Neuronal stem cell (in vitro differentiated cells): ENCODE data around the gene TERB2.
"Not testable (repeated sequence)": the region's sequence is repeated elsewhere in the genome, so short reads cannot be mapped to it uniquely, and the experiment has no call there.

Experiments
- DNase-seq: peaks from one replicate; pipeline ENCODE4 v3.0.0-alpha.2; 2013; ENCODE audit warnings: low spot score
- H2AFZ ChIP-seq: one replicate; pipeline ENCODE4 v1.6.1; 2013; ENCODE audit warnings: mild to moderate bottlenecking, low read length, inconsistent platforms
- H2AK5ac ChIP-seq: 2 replicates; pipeline ENCODE4 v1.6.1; 2013; ENCODE audit warnings: low read depth, mild to moderate bottlenecking, inconsistent platforms, low read length, moderate library complexity, mixed read lengths
- H2BK120ac ChIP-seq: 2 replicates; pipeline ENCODE4 v1.6.1; 2013; ENCODE audit warnings: low read depth, mild to moderate bottlenecking, inconsistent platforms, low read length, moderate library complexity, mixed read lengths
- H2BK12ac ChIP-seq: one replicate; pipeline ENCODE4 v1.6.1; 2013; ENCODE audit warnings: low read length, inconsistent platforms
- H2BK15ac ChIP-seq: 2 replicates; pipeline ENCODE4 v1.6.1; 2013; ENCODE audit warnings: mild to moderate bottlenecking, low read length, inconsistent platforms, mixed read lengths
- H2BK5ac ChIP-seq: one replicate; pipeline ENCODE4 v1.6.1; 2013; ENCODE audit warnings: inconsistent platforms, mild to moderate bottlenecking, low read length, moderate library complexity
- H3K14ac ChIP-seq: one replicate; pipeline ENCODE4 v1.6.1; 2013; ENCODE audit warnings: low read length, inconsistent platforms
- H3K18ac ChIP-seq: 2 replicates; pipeline ENCODE4 v1.6.1; 2013; ENCODE audit warnings: low read length, inconsistent platforms
- H3K23ac ChIP-seq: 2 replicates; pipeline ENCODE4 v1.6.1; 2013; ENCODE audit warnings: low read depth, mild to moderate bottlenecking, mixed read lengths, low read length, inconsistent platforms; ENCODE audit not compliant: poor library complexity
- H3K27ac ChIP-seq: replicated peaks from 3 replicates; pipeline ENCODE4 v1.5.1; 2013; ENCODE audit warnings: low read length, inconsistent platforms
- H3K27me3 ChIP-seq, 3 experiments: 2 replicates each; pipeline ENCODE4 v1.6.1; 2013; ENCODE audit warnings: low read length in 3 of 3, mild to moderate bottlenecking in 2 of 3, inconsistent platforms in 1 of 3, low read depth in 1 of 3, mixed read lengths in 1 of 3, moderate library complexity in 1 of 3; ENCODE audit not compliant: control insufficient read depth in 3 of 3, insufficient read depth in 3 of 3
- H3K36me3 ChIP-seq, 2 donors: replicated peaks in 1 of 2; 2 replicates each; pipeline ENCODE4 v1.6.1; 2013; ENCODE audit warnings: low read length in 2 of 2; ENCODE audit not compliant: control insufficient read depth in 2 of 2, insufficient read depth in 2 of 2
- H3K4ac ChIP-seq: 2 replicates; pipeline ENCODE4 v1.6.1; 2013; ENCODE audit warnings: inconsistent platforms, mild to moderate bottlenecking, low read length, moderate library complexity
- H3K4me1 ChIP-seq, 2 donors: 1 replicate in 1 of 2; 2 replicates in 1 of 2; pipeline ENCODE4 v1.6.1; 2013; ENCODE audit warnings: low read length in 2 of 2, low read depth in 1 of 2; ENCODE audit not compliant: control insufficient read depth in 2 of 2, insufficient read depth in 1 of 2
- H3K4me2 ChIP-seq: one replicate; pipeline ENCODE4 v1.6.1; 2013; ENCODE audit warnings: mild to moderate bottlenecking, low read length, inconsistent platforms; ENCODE audit not compliant: insufficient read depth, poor library complexity, severe bottlenecking
- H3K4me3 ChIP-seq, 2 donors: 2 replicates each; pipeline ENCODE4 v1.5.1; 2013; ENCODE audit warnings: low read length in 2 of 2, mild to moderate bottlenecking in 2 of 2, inconsistent platforms in 1 of 2, moderate library complexity in 1 of 2
- H3K79me1 ChIP-seq: one replicate; pipeline ENCODE4 v1.6.1; 2013; ENCODE audit warnings: low read depth, mild to moderate bottlenecking, inconsistent platforms, low read length, moderate library complexity
- H3K9ac ChIP-seq: one replicate; pipeline ENCODE4 v1.6.1; 2013; ENCODE audit warnings: mild to moderate bottlenecking, low read depth, low read length, inconsistent platforms; ENCODE audit not compliant: poor library complexity
- H3K9me3 ChIP-seq, 2 donors: replicated peaks in 1 of 2; 2 replicates each; pipeline versions ENCODE3 to v1.6.1; 2013; ENCODE audit warnings: low read length in 2 of 2, mild to moderate bottlenecking in 2 of 2, inconsistent platforms in 1 of 2, low read depth in 1 of 2, mixed read lengths in 1 of 2, moderate library complexity in 1 of 2; ENCODE audit not compliant: control insufficient read depth in 2 of 2, insufficient read depth in 1 of 2
- H4K8ac ChIP-seq: one replicate; pipeline ENCODE4 v1.6.1; 2013; ENCODE audit warnings: low read depth, mild to moderate bottlenecking, inconsistent platforms, low read length, moderate library complexity
- H4K91ac ChIP-seq: one replicate; pipeline ENCODE4 v1.6.1; 2013; ENCODE audit warnings: low read length, low read depth, mild to moderate bottlenecking, inconsistent platforms; ENCODE audit not compliant: poor library complexity
- WGBS, 2 donors: extraction: QIAGEN DNeasy Blood & Tissue Kit; methylation state at CpG; one replicate each; pipeline ENCODE4 v1.1.7; 2013; ENCODE audit warnings: missing lambda C conversion rate in 2 of 2, mixed read lengths in 1 of 2; ENCODE audit not compliant: insufficient read length in 2 of 2, insufficient replicate concordance in 1 of 2; ENCODE audit errors: extremely low coverage in 2 of 2; 5-methylcytosine and 5-hydroxymethylcytosine counted together

Gene TERB2

DNA sequence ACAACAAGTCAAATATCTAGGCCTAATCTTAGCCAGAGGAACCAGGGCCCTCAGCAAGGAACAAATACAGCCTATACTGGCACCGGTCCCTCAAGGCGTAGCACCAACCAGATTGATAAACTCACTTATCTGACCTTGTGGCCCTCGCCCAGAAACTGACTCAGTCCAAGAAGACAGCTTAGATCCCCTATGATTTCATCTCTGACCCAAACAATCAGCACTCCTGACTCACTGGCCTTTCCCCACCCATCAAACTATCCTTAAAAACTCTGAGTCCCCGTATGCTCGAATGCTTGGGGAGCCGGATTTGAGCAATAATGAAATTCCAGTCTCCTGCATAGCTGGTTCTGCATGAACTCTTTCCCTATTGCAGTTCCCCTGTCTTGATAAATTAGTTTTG lies 64.9 kb downstream of the TERB2 start:
- WGBS, 2 donors = no CpG with 5 or more reads among the region's 6 CpGs
- Histone ChIP-seq H3K18ac (no peak overlapping the region), H3K36me3 (no peaks in the 10 kb centered on the region), H3K27me3 (peaks cover 0 to 8% (median 0%) of the 10 kb centered on the region in 3 experiments), H4K8ac (no peak overlapping the region), H3K79me1 (no peaks in the 10 kb centered on the region), H2AK5ac (no peak overlapping the region), H3K23ac (no peak overlapping the region), H3K4me3 (no peak overlapping the region), H3K4ac (no peak overlapping the region), H2BK12ac (no peak overlapping the region), H3K14ac (no peak overlapping the region), H2BK15ac (no peak overlapping the region), H2AFZ (no peak overlapping the region), H3K4me1 (peaks cover 5 to 10% of the 10 kb centered on the region in 2 donors), H4K91ac (no peak overlapping the region), H2BK5ac (no peak overlapping the region), H3K9me3 (peaks cover 2 to 3% of the 10 kb centered on the region in 2 donors), H3K27ac (no peak overlapping the region), H3K4me2 (no peak overlapping the region), H2BK120ac (no peak overlapping the region), H3K9ac (no peak overlapping the region)
- no peak for DNase-seq

DNA sequence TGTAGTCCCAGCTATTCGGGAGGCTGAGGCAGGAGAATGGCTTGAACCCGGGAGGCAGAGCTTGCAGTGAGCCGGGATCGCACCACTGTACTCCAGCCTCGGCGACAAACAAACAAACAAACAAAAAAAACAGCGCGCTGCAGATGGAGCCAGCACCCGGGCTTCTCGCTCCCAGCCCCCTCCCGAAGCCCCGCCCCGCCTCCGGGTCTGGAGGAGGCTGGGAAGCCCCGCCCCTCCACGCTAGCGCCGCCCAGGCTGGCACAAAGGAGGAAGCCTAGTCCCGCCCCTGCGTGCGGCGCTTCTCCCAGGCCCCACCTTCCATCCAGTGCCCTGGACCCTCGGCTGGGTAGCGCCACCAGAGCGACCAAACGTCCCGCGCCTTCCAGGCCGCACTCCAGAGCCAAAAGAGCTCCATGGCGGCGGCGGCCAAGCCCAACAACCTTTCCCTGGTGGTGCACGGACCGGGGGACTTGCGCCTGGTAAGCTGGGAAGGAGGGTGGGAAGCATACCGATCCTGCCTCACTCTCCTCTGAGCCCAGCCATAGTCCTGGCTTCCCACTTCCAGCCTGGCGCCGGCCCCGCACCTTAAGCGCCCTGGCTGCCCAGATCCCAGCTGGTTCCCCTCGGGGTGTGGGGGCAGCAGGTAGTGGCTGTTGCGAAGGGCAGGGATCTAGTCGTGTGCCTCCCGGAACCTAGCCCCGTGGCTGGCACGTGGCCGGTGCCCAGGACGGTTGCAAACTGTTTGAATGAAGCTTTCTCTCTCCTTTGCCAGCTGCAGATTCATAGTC lies 66.6 kb downstream of the TERB2 start, which contains the start of gene SORD:
Gene SORD, plus strand, starts transcription at position 325 of the 788 bp plus-strand sequence. Its CDS starts 89 bp downstream, at position 414.
- H3K4me1 ChIP-seq = peaks cover 5 to 10% of the 10 kb centered on the region in 2 donors
- peaks cover 2 to 10% of the 10 kb centered on the region in 2 donors for H3K36me3 ChIP-seq
- H2BK15ac ChIP-seq = peak within 1 kb of the TSS; percentile 95
- H3K9ac ChIP-seq = peak within 1 kb of the TSS; percentile 98
- H4K91ac ChIP-seq = peak within 1 kb of the TSS; percentile 94
- H2BK12ac ChIP-seq = peak within 1 kb of the TSS; percentile 96
- peak within 1 kb of the TSS; percentile 72 for H2BK5ac ChIP-seq
- peak within 1 kb of the TSS; percentile 92 for H3K4me2 ChIP-seq
- H3K4me3 ChIP-seq = peak within 1 kb of the TSS; percentile 89 to 98
- H2BK120ac ChIP-seq = peak within 1 kb of the TSS; percentile 64
- H3K79me1 ChIP-seq = no peaks in the 10 kb centered on the region
- DNase-seq = peak; percentile 93
- peak within 1 kb of the TSS; percentile 99 for H2AFZ ChIP-seq
- peak within 1 kb of the TSS; percentile 99 for H3K14ac ChIP-seq
- peak within 1 kb of the TSS; percentile 93 for H2AK5ac ChIP-seq
- peaks cover 2 to 3% of the 10 kb centered on the region in 2 donors for H3K9me3 ChIP-seq
- H3K27me3 ChIP-seq = peaks cover 0 to 8% (median 0%) of the 10 kb centered on the region in 3 experiments
- peak within 1 kb of the TSS; percentile 97 for H3K23ac ChIP-seq
- no peak within 1 kb of the TSS for H3K27ac ChIP-seq
- no CpG with 5 or more reads among the region's 48 CpGs for WGBS, 2 donors
- H3K18ac ChIP-seq = peak within 1 kb of the TSS; percentile 96
- H3K4ac ChIP-seq = peak within 1 kb of the TSS; percentile 58
- H4K8ac ChIP-seq = peak within 1 kb of the TSS; percentile 100

DNA sequence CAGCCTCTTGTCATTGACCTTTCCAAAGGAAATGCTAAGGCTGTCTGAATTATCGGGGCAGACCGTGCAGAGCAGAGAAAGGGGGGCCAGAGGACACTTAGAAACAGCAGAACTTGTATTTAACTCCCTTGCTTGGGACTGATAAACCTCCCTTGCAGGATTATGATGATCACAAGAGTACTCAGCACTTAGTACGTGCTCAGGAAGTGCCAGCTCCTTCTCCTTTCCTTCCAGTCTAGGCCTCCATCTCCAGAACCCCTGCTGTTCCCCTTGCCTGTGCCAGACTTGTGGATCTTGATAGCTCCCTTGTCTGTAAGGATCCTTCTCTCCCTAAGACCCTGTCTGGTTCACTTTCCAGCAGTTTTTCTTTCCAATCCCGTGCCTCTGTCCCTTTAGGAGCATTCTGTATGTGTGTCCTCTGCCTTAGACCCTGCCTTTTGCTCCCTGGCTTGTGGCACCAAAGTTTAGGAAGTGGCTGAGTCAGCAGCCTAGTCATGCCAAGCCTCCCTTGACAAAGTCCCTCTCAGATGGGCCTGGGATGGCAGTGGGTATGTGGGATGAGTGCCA lies 67.3 kb downstream of the TERB2 start:
- Histone ChIP-seq H3K27ac (no peak overlapping the region), H3K4me1 (peaks cover 5 to 10% of the 10 kb centered on the region in 2 donors), H3K9me3 (peaks cover 2 to 8% of the 10 kb centered on the region in 2 donors), H3K18ac (peak overlapping the region; percentile 96), H3K4me2 (peak overlapping the region; percentile 92), H4K8ac (no peak overlapping the region), H3K4me3 (peak overlapping the region; percentile 89 to 98), H3K23ac (peak overlapping the region; percentile 97), H3K79me1 (no peaks in the 10 kb centered on the region), H2BK5ac (peak overlapping the region; percentile 72), H2BK120ac (no peak overlapping the region), H2AFZ (peak overlapping the region; percentile 99), H3K4ac (no peak overlapping the region), H2AK5ac (peak overlapping the region; percentile 86), H3K27me3 (peaks cover 0 to 8% (median 0%) of the 10 kb centered on the region in 3 experiments), H2BK15ac (no peak overlapping the region), H3K36me3 (peaks cover 2 to 13% of the 10 kb centered on the region in 2 donors), H3K14ac (no peak overlapping the region), H4K91ac (no peak overlapping the region), H2BK12ac (no peak overlapping the region), H3K9ac (peak overlapping the region; percentile 98)
- peak; percentile 1 for DNase-seq
- no CpG with 5 or more reads among the region's 4 CpGs for WGBS, 2 donors

DNA sequence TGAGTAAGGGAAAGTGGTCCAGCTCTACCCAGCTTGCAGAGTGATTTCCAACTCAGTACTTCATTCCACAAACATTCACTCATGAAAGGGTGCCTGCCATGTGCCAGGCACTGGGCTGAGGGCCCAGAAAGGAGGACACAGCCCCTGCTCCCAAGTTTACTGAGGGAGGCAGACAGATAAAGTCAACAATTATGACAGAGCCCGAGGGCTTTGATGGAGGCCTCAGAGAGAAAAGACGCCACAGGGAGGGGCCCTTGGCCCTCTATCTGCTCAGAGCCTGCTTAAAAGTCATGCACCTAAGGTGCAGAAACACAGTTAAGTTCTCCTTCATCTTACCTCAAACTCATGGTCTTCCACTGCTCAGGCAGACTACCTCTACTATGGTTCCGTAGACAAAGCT lies 68.2 kb downstream of the TERB2 start:
- H2AK5ac ChIP-seq, H4K8ac ChIP-seq, DNase-seq, H4K91ac ChIP-seq, H3K23ac ChIP-seq, H2AFZ ChIP-seq, H3K4ac ChIP-seq, H3K14ac ChIP-seq, H2BK12ac ChIP-seq, H3K9ac ChIP-seq, H2BK15ac ChIP-seq, H2BK120ac ChIP-seq, H3K18ac ChIP-seq, H3K27me3 ChIP-seq, H3K27ac ChIP-seq, H3K4me2 ChIP-seq, H3K79me1 ChIP-seq, H2BK5ac ChIP-seq, H3K4me3 ChIP-seq: not testable (repeated sequence)
- Histone ChIP-seq H3K4me1 (peaks cover 5 to 10% of the 10 kb centered on the region in 2 donors), H3K9me3 (peaks cover 5 to 17% of the 10 kb centered on the region in 2 donors), H3K36me3 (peaks cover 7 to 22% of the 10 kb centered on the region in 2 donors)
- WGBS, 2 donors = no CpG with 5 or more reads among the region's 3 CpGs
